Osteoblast (primary cell): ENCODE data around the gene POLD1. TPM values are rescaled to one million over a fixed set of nuclear protein-coding genes. Genes with fewer than 3 reads are reported as not detected.

Source experiments
- DNase-seq: peaks from one replicate; pipeline ENCODE4 v3.0.0; 2011; ENCODE audit warnings: low spot score, mixed read lengths; ENCODE audit not compliant: insufficient read length; ENCODE audit errors: missing footprints
- H2AFZ ChIP-seq: 2 replicates; pipeline ENCODE4 v1.6.0; 2011; ENCODE audit warnings: mild to moderate bottlenecking, low read length
- H3K27ac ChIP-seq: 2 replicates; pipeline ENCODE4 v1.5.1; 2011; ENCODE audit warnings: mild to moderate bottlenecking, low read depth, low read length, moderate library complexity
- H3K27me3 ChIP-seq: 2 replicates; pipeline ENCODE4 v1.6.0; 2012; ENCODE audit warnings: mild to moderate bottlenecking, control low read depth, inconsistent platforms, low read length, moderate library complexity; ENCODE audit not compliant: insufficient read depth
- H3K36me3 ChIP-seq: 2 replicates; pipeline ENCODE4 v1.5.1; 2011; ENCODE audit warnings: mild to moderate bottlenecking, low read length, control low read depth, moderate library complexity; ENCODE audit not compliant: insufficient read depth
- H3K4me1 ChIP-seq: 2 replicates; pipeline ENCODE4 v1.5.1; 2011; ENCODE audit warnings: mild to moderate bottlenecking, low read length, control low read depth, moderate library complexity; ENCODE audit not compliant: insufficient read depth
- H3K4me2 ChIP-seq: 2 replicates; pipeline ENCODE4 v1.6.0; 2011; ENCODE audit warnings: mild to moderate bottlenecking, low read length; ENCODE audit not compliant: insufficient read depth
- H3K4me3 ChIP-seq: fragments of 200-600 bp; sonication (generic); 3 replicates; pipeline ENCODE4 v1.5.1; 2012; ENCODE audit warnings: mild to moderate bottlenecking, low read length, inconsistent platforms; ENCODE audit not compliant: insufficient read depth
- H3K79me2 ChIP-seq: 2 replicates; pipeline ENCODE4 v1.6.0; 2012; ENCODE audit warnings: mild to moderate bottlenecking, low read length, control low read depth, inconsistent platforms; ENCODE audit not compliant: insufficient read depth
- H3K9me3 ChIP-seq: 2 replicates; pipeline ENCODE4 v1.5.1; 2011; ENCODE audit warnings: low read depth, low read length, control low read depth
- H4K20me1 ChIP-seq: 2 replicates; pipeline ENCODE4 v1.6.0; 2012; ENCODE audit warnings: mild to moderate bottlenecking, low read length, control low read depth; ENCODE audit not compliant: insufficient read depth
- total RNA-seq: library from RNA; depleted of rRNA; stranded (reverse); fragments of >200 nt; gene quantifications from 2 replicates; pipeline ENCODE4 v1.2.3, GENCODE V29; 2012
- TF ChIP-seq, protein P1 (sequence below): IDR thresholded peaks from 2 replicates; pipeline ENCODE4 v1.5.1; 2011; ENCODE audit warnings: mild to moderate bottlenecking, low read depth, low read length, moderate library complexity; ENCODE audit errors: extremely low read depth

The POLD1 gene
- total RNA-seq, 1 donor, result 15.6 TPM

DNA sequence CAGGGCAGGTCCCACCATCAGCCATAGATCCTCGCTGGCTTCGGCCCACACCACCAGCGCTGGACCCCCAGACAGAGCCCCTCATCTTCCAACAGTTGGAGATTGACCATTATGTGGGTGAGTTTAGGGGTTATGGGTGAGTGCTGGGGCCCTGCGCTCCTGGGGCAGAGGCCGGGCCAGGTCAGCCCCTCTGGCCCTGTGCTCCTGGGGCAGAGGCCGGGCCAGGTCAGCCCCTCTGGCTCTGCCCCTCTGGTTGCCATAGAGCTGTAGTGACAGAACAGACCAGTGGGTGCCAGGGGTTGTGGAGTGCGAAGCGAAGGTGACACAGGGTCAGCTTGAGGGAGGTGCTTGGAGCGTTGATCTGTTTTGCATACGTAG lies 15.2 kb downstream of the POLD1 start:
- Histone ChIP-seq H3K27ac (no peak overlapping the region), H2AFZ (no peak overlapping the region), H3K4me1 (no peaks in the 10 kb centered on the region), H4K20me1 (no peaks in the 10 kb centered on the region), H3K4me3 (no peak overlapping the region), H3K9me3 (no peaks in the 10 kb centered on the region), H3K79me2 (no peaks in the 10 kb centered on the region), H3K27me3 (no peaks in the 10 kb centered on the region), H3K4me2 (no peak overlapping the region), H3K36me3 (no peaks in the 10 kb centered on the region)
- TF ChIP-seq, protein P1, sequence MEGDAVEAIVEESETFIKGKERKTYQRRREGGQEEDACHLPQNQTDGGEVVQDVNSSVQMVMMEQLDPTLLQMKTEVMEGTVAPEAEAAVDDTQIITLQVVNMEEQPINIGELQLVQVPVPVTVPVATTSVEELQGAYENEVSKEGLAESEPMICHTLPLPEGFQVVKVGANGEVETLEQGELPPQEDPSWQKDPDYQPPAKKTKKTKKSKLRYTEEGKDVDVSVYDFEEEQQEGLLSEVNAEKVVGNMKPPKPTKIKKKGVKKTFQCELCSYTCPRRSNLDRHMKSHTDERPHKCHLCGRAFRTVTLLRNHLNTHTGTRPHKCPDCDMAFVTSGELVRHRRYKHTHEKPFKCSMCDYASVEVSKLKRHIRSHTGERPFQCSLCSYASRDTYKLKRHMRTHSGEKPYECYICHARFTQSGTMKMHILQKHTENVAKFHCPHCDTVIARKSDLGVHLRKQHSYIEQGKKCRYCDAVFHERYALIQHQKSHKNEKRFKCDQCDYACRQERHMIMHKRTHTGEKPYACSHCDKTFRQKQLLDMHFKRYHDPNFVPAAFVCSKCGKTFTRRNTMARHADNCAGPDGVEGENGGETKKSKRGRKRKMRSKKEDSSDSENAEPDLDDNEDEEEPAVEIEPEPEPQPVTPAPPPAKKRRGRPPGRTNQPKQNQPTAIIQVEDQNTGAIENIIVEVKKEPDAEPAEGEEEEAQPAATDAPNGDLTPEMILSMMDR, result no peak
- DNase-seq, result peak; percentile 14

DNA sequence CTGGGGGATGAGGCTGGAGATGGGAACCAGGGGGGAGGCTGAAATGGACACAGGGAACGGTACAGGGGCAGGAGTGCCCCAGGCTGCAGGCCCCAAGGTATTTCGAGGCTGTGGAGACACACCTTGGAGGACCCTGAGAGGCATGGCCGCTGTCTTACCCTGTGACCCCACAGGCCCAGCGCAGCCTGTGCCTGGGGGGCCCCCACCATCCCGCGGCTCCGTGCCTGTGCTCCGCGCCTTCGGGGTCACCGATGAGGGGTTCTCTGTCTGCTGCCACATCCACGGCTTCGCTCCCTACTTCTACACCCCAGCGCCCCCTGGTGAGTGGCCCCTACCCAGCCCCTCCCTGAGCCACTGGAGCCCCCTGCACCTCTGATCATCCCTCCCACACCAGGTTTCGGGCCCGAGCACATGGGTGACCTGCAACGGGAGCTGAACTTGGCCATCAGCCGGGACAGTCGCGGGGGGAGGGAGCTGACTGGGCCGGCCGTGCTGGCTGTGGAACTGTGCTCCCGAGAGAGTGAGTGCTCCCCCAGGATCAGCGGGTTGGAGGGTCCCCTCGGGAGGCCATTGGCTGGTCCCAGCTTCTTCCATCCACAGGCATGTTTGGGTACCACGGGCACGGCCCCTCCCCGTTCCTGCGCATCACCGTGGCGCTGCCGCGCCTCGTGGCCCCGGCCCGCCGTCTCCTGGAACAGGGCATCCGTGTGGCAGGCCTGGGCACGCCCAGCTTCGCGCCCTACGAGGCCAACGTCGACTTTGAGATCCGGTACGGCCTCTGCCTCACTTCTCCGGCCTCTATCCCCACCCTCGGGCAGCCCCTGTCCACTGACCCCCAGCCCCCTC lies 17.7 kb downstream of the POLD1 start:
- DNase-seq, result peak; percentile 86
- H3K27ac ChIP-seq, result no peak overlapping the region
- no peaks in the 10 kb centered on the region for H3K36me3 ChIP-seq
- H3K4me1 ChIP-seq, result no peaks in the 10 kb centered on the region
- H3K9me3 ChIP-seq, result no peaks in the 10 kb centered on the region
- TF ChIP-seq, protein P1, result no peak
- H3K4me2 ChIP-seq, result no peak overlapping the region
- no peak overlapping the region for H3K4me3 ChIP-seq
- no peak overlapping the region for H2AFZ ChIP-seq
- H3K79me2 ChIP-seq, result no peaks in the 10 kb centered on the region
- no peaks in the 10 kb centered on the region for H4K20me1 ChIP-seq
- no peaks in the 10 kb centered on the region for H3K27me3 ChIP-seq

DNA sequence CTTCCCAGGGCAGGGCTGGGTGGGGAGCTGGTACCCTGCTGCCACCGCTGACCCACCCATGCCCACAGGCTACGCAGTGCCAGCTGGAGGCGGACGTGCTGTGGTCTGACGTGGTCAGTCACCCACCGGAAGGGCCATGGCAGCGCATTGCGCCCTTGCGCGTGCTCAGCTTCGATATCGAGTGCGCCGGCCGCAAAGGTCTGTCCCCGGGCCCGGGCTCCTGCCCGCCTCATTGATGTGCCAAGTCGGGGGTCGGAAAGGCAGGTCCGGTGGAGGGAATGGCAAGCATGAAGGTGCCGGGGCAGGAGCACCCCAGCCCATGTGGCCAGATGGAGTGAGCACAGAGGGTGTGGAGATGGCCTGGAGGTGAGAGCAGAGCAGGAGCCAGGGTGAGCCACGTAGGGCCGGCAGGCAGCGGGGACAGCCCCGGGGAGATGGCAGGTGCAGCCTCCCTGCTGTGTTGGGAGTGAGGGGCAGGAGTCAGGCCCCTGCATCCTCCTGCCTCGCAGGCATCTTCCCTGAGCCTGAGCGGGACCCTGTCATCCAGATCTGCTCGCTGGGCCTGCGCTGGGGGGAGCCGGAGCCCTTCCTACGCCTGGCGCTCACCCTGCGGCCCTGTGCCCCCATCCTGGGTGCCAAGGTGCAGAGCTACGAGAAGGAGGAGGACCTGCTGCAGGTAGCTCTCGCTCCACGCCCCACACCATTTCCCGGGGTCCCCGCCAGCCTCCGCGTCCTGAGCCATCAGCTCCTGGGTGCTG lies 18.6 kb downstream of the POLD1 start:
- H3K9me3 ChIP-seq, result no peaks in the 10 kb centered on the region

More for the DNA sequence above, 18.6 kb downstream of the POLD1 start:
- H2AFZ ChIP-seq, result no peak overlapping the region
- H3K4me1 ChIP-seq, result no peaks in the 10 kb centered on the region
- H3K27me3 ChIP-seq, result no peaks in the 10 kb centered on the region
- no peak overlapping the region for H3K4me3 ChIP-seq
- no peak overlapping the region for H3K4me2 ChIP-seq
- H3K27ac ChIP-seq, result no peak overlapping the region
- DNase-seq, result peak; percentile 8
- H4K20me1 ChIP-seq, result no peaks in the 10 kb centered on the region
- TF ChIP-seq, protein P1, result no peak
- no peaks in the 10 kb centered on the region for H3K36me3 ChIP-seq
- no peaks in the 10 kb centered on the region for H3K79me2 ChIP-seq
